HepG2 (cell line): ENCODE data around the gene STK32C. TPM values are rescaled to one million over a fixed set of nuclear protein-coding genes. Genes with fewer than 3 reads are reported as not detected.

Source experiments
- ATAC-seq: fragments of 200-7000 bp; cut with Tn5 transposase; 3 replicates; pipeline ENCODE4 v1.9.1; 2020; ENCODE audit warnings: mild to moderate bottlenecking, moderate library complexity
- BruUV-seq: library from RNA; stranded (reverse); fragments of 400-500 nt; replicated peaks from 2 replicates; lab custom pipeline; 2021; lab: Mats Ljungman, UMichigan
- CTCF ChIA-PET: fragments of 300-600 bp; formaldehyde crosslinking; extraction: SDS; loops from one replicate; lab custom pipeline; 2021; ENCODE audit warnings: low total read pairs, inconsistent platforms, low intra/inter-chr PET ratio; lab: Yijun Ruan, JAX
- POLR2A ChIA-PET: fragments of 350-600 bp; sonication (Branson Sonifier 250); formaldehyde crosslinking; loops from one replicate; lab custom pipeline; 2020; ENCODE audit warnings: antibody characterized with exemption, inconsistent platforms; lab: Yijun Ruan, JAX
- DNase-seq: peaks from one replicate; pipeline ENCODE4 v3.0.0-alpha.2; 2015; ENCODE audit warnings: low spot score
- FAIRE-seq: peaks from 3 replicates; lab custom pipeline; 2011; peaks lifted over from hg19 to GRCh38; lab: Jason Lieb, UNC
- H2AFZ ChIP-seq: one replicate; pipeline ENCODE4 v1.6.1; 2011; ENCODE audit warnings: low read length, inconsistent platforms
- H3K27ac ChIP-seq: fragments of 300-600 bp; 3 replicates; pipeline ENCODE4 v1.8.0; 2011; ENCODE audit warnings: mixed run types, mild to moderate bottlenecking, mixed read lengths, low read length, inconsistent platforms; ENCODE audit not compliant: insufficient read depth; ENCODE audit errors: extremely low read length
- H3K27me3 ChIP-seq, 2 experiments: fragments of 200-600 bp in 1 of 2; 2 replicates in 1 of 2; 3 replicates in 1 of 2; pipeline versions ENCODE4 v1.6.0 to v1.8.0; 2011; ENCODE audit warnings: low read length in 2 of 2, mild to moderate bottlenecking in 2 of 2, moderate library complexity in 2 of 2, inconsistent platforms in 1 of 2; ENCODE audit not compliant: insufficient read depth in 2 of 2, control insufficient read depth in 1 of 2
- H3K36me3 ChIP-seq, 2 experiments: fragments of 200-600 bp in 1 of 2; replicated peaks in 1 of 2; 2 replicates in 1 of 2; 3 replicates in 1 of 2; pipeline versions ENCODE4 v1.5.1 to v1.8.0; 2011; ENCODE audit warnings: low read length in 2 of 2, inconsistent platforms in 1 of 2; ENCODE audit not compliant: insufficient read depth in 2 of 2, control insufficient read depth in 1 of 2
- H3K4me1 ChIP-seq: 2 replicates; pipeline ENCODE4 v1.5.1; 2012; ENCODE audit warnings: low read length, inconsistent platforms; ENCODE audit not compliant: insufficient read depth
- H3K4me2 ChIP-seq: 2 replicates; pipeline ENCODE4 v1.6.0; 2011; ENCODE audit warnings: low read depth, low read length, inconsistent platforms
- H3K4me3 ChIP-seq, 3 experiments: fragments of 200-600 bp in 1 of 3; sonication (generic), shearing (Covaris generic) in 1 of 3; replicated peaks in 1 of 3; 2 replicates each; pipeline ENCODE4 v1.5.1; 2011 to 2016; ENCODE audit warnings: low read length in 3 of 3, inconsistent platforms in 2 of 3, low read depth in 2 of 3, mild to moderate bottlenecking in 2 of 3, control low read depth in 1 of 3, mixed read lengths in 1 of 3; ENCODE audit not compliant: insufficient read depth in 1 of 3
- H3K79me2 ChIP-seq: one replicate; pipeline ENCODE4 v1.6.1; 2011; ENCODE audit warnings: low read length, inconsistent platforms; ENCODE audit not compliant: insufficient read depth
- H3K9ac ChIP-seq: 2 replicates; pipeline ENCODE4 v1.6.0; 2011; ENCODE audit warnings: mild to moderate bottlenecking, low read depth, low read length, inconsistent platforms; ENCODE audit not compliant: insufficient read depth
- H3K9me3 ChIP-seq: 2 replicates; pipeline ENCODE4 v1.5.1; 2012; ENCODE audit warnings: mild to moderate bottlenecking, low read length
- H4K20me1 ChIP-seq: 2 replicates; pipeline ENCODE4 v1.6.0; 2011; ENCODE audit warnings: inconsistent platforms, mild to moderate bottlenecking, low read length, moderate library complexity; ENCODE audit not compliant: insufficient read depth
- MED1 ChIP-seq: sonication (generic); formaldehyde crosslinking; IDR thresholded peaks from 2 replicates; pipeline ENCODE4 v1.4.0; 2020; ENCODE audit warnings: missing genetic modification reagents
- MED8 ChIP-seq: sonication (generic); formaldehyde crosslinking; IDR thresholded peaks from 2 replicates; pipeline ENCODE4 v1.8.1; 2023; ENCODE audit warnings: mild to moderate bottlenecking, missing genetic modification reagents; ENCODE audit not compliant: insufficient replicate concordance
- NFKB2 ChIP-seq: sonication (generic); formaldehyde crosslinking; IDR thresholded peaks from 2 replicates; pipeline ENCODE4 v1.4.0; 2020; ENCODE audit warnings: missing genetic modification reagents, borderline replicate concordance
- NR1H2 ChIP-seq: sonication (generic); formaldehyde crosslinking; IDR thresholded peaks from 2 replicates; pipeline ENCODE4 v1.8.1; 2022; ENCODE audit warnings: low read depth, missing genetic modification reagents, borderline replicate concordance
- RELA ChIP-seq: sonication (generic); formaldehyde crosslinking; IDR thresholded peaks from 2 replicates; pipeline ENCODE4 v1.4.0; 2020; ENCODE audit warnings: missing genetic modification reagents
- ZFX ChIP-seq: sonication (generic); formaldehyde crosslinking; IDR thresholded peaks from 2 replicates; pipeline ENCODE4 v1.4.0; 2020; ENCODE audit warnings: mild to moderate bottlenecking, low read depth, missing genetic modification reagents, moderate library complexity
- ZIK1 ChIP-seq: sonication (generic); formaldehyde crosslinking; IDR thresholded peaks from 2 replicates; pipeline ENCODE4 v1.5.0; 2020; ENCODE audit warnings: mild to moderate bottlenecking, low read depth, missing genetic modification reagents, borderline replicate concordance
- ZMYM4 ChIP-seq: sonication (generic); formaldehyde crosslinking; IDR thresholded peaks from 2 replicates; pipeline ENCODE4 v1.8.1; 2023; ENCODE audit warnings: mild to moderate bottlenecking, missing genetic modification reagents
- ZNF446 ChIP-seq: sonication (generic); formaldehyde crosslinking; IDR thresholded peaks from 2 replicates; pipeline ENCODE4 v1.5.0; 2020; ENCODE audit warnings: mild to moderate bottlenecking, missing genetic modification reagents
- ZZZ3 ChIP-seq: sonication (generic); formaldehyde crosslinking; IDR thresholded peaks from 2 replicates; pipeline ENCODE4 v1.4.0; 2020; ENCODE audit warnings: missing genetic modification reagents, mild to moderate bottlenecking, borderline replicate concordance
- WGBS: methylation state at CpG from one replicate; pipeline ENCODE4 v1.1.6; 2017; ENCODE audit warnings: low lambda C conversion rate; 5-methylcytosine and 5-hydroxymethylcytosine counted together
- in situ Hi-C: cut with HindIII; loops from 2 replicates; pipeline ENCODE4 v1.10.0; 2017; ENCODE audit warnings: low pct_unique_long_range_greater_than_20kb; ENCODE audit not compliant: extremely low pct_ligation_motif_present
- intact Hi-C: fragments of 100-400 bp; cut with micrococcal nuclease; formaldehyde crosslinking; loops from one replicate; pipeline ENCODE4 v1.10.0; 2022; ENCODE audit not compliant: unreplicated experiment
- polyA plus RNA-seq, 8 experiments: library from polyadenylated mRNA; depleted of rRNA in 3 of 8; stranded (reverse) in 7 of 8; unstranded in 1 of 8; fragments of >200 nt; fragmentation: Illumina TruSeq in 4 of 8; extraction: Trizol in 4 of 8; gene quantifications; 2 replicates each; pipeline versions ENCODE4 v1.2.1 to v1.2.3, GENCODE V29; 2011 to 2016; ENCODE audit warnings: low read depth in 4 of 8, missing spikeins in 1 of 8, mixed read lengths in 1 of 8; ENCODE audit not compliant: insufficient read depth in 1 of 8
- total RNA-seq, 5 experiments: library from RNA; depleted of rRNA; stranded (reverse); fragments of >200 nt; fragmentation: Illumina TruSeq; extraction: Trizol; gene quantifications; 2 replicates each; pipeline ENCODE4 v1.2.3, GENCODE V29; 2016; ENCODE audit warnings: low read depth in 1 of 5
- TF ChIP-seq, protein P1 (sequence below): sonication (generic); formaldehyde crosslinking; IDR thresholded peaks from 2 replicates; pipeline ENCODE4 v1.9.0; 2022; ENCODE audit warnings: low read depth, missing genetic modification reagents
- TF ChIP-seq, protein P2 (sequence below): sonication (generic); formaldehyde crosslinking; IDR thresholded peaks from 2 replicates; pipeline ENCODE4 v1.4.0; 2020; ENCODE audit warnings: mild to moderate bottlenecking, missing genetic modification reagents
- TF ChIP-seq, protein P3 (sequence below): sonication (generic); formaldehyde crosslinking; IDR thresholded peaks from 2 replicates; pipeline ENCODE4 v1.5.0; 2020; ENCODE audit warnings: mild to moderate bottlenecking, missing genetic modification reagents, borderline replicate concordance
- TF ChIP-seq, protein P4 (sequence below): sonication (generic); formaldehyde crosslinking; IDR thresholded peaks from 2 replicates; pipeline ENCODE4 v1.5.0; 2020; ENCODE audit warnings: missing genetic modification reagents
- TF ChIP-seq, protein P5 (sequence below): sonication (generic); formaldehyde crosslinking; IDR thresholded peaks from 2 replicates; pipeline ENCODE4 v1.9.0; 2021; ENCODE audit warnings: missing genetic modification reagents, mild to moderate bottlenecking, borderline replicate concordance

STK32C gene
- total and polyA plus RNA-seq, 2 of the 13 experiments (the other 11 are each of a cell fraction or from before 2014, with no cell fraction given): 10.9 to 19.4 TPM

DNA sequence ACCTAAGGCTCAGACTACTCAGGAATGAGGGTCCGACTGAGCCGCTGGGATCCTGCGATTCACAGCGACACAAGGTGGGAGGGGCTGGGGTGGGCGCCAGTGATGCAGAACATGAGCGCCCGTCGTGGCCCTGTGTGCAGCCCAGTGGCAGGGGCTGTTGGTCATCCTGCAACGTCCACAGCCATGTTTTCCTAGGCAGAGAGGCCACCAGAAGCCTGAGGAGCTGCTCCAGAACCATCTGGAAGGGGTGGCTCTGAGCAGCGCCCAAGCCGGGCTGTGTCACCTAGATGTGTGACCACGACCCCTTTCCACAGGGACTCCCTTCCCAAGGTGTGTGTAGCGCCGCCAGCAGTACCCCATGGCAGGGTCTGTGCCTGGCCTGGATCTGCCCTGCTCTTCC, 96.5 kb downstream of the STK32C start:
- intact Hi-C loops: no loop called here
- FAIRE-seq (no peak), ATAC-seq (no peak), DNase-seq (no peak)
- Histone ChIP-seq H3K79me2 (no peaks in the 10 kb centered on the region), H3K9me3 (no peaks in the 10 kb centered on the region; the same call in 1 of the 2 replicates), H2AFZ (no peak overlapping the region), H3K4me2 (no peak overlapping the region), H4K20me1 (no peaks in the 10 kb centered on the region), H3K4me3 (no peak overlapping the region), H3K27ac (no peak overlapping the region), H3K9ac (no peak overlapping the region), H3K4me1 (peaks cover 10% of the 10 kb centered on the region; the same call in 1 of the 2 replicates), H3K36me3 (no peaks in the 10 kb centered on the region; a peak in 1 of 5 replicates), H3K27me3 (no peaks in the 10 kb centered on the region)
- BruUV-seq: no TSS peak
- 93% methylated on average over 7 of the region's 14 CpGs for whole genome bisulfite sequencing
- ChIA-PET POLR2A (no interaction called here), CTCF (no interaction called here)
- in situ Hi-C loops: no loop called here
- TF ChIP-seq ZMYM4 (CRISPR knock-in tag) (no peak), MED8 (no peak), ZFX (CRISPR knock-in tag) (no peak), ZNF446 (CRISPR knock-in tag) (no peak), NFKB2 (no peak), RELA (CRISPR knock-in tag) (no peak), ZIK1 (CRISPR knock-in tag) (no peak), ZZZ3 (CRISPR knock-in tag) (no peak), MED1 (CRISPR knock-in tag) (no peak), NR1H2 (no peak)
- TF ChIP-seq, protein P1, sequence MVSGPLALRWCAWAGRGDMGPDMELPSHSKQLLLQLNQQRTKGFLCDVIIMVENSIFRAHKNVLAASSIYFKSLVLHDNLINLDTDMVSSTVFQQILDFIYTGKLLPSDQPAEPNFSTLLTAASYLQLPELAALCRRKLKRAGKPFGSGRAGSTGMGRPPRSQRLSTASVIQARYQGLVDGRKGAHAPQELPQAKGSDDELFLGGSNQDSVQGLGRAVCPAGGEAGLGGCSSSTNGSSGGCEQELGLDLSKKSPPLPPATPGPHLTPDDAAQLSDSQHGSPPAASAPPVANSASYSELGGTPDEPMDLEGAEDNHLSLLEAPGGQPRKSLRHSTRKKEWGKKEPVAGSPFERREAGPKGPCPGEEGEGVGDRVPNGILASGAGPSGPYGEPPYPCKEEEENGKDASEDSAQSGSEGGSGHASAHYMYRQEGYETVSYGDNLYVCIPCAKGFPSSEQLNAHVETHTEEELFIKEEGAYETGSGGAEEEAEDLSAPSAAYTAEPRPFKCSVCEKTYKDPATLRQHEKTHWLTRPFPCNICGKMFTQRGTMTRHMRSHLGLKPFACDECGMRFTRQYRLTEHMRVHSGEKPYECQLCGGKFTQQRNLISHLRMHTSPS (CRISPR knock-in tag): no peak
- TF ChIP-seq, protein P2, sequence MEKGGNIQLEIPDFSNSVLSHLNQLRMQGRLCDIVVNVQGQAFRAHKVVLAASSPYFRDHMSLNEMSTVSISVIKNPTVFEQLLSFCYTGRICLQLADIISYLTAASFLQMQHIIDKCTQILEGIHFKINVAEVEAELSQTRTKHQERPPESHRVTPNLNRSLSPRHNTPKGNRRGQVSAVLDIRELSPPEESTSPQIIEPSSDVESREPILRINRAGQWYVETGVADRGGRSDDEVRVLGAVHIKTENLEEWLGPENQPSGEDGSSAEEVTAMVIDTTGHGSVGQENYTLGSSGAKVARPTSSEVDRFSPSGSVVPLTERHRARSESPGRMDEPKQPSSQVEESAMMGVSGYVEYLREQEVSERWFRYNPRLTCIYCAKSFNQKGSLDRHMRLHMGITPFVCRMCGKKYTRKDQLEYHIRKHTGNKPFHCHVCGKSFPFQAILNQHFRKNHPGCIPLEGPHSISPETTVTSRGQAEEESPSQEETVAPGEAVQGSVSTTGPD (CRISPR knock-in tag): no peak
- TF ChIP-seq, protein P3, sequence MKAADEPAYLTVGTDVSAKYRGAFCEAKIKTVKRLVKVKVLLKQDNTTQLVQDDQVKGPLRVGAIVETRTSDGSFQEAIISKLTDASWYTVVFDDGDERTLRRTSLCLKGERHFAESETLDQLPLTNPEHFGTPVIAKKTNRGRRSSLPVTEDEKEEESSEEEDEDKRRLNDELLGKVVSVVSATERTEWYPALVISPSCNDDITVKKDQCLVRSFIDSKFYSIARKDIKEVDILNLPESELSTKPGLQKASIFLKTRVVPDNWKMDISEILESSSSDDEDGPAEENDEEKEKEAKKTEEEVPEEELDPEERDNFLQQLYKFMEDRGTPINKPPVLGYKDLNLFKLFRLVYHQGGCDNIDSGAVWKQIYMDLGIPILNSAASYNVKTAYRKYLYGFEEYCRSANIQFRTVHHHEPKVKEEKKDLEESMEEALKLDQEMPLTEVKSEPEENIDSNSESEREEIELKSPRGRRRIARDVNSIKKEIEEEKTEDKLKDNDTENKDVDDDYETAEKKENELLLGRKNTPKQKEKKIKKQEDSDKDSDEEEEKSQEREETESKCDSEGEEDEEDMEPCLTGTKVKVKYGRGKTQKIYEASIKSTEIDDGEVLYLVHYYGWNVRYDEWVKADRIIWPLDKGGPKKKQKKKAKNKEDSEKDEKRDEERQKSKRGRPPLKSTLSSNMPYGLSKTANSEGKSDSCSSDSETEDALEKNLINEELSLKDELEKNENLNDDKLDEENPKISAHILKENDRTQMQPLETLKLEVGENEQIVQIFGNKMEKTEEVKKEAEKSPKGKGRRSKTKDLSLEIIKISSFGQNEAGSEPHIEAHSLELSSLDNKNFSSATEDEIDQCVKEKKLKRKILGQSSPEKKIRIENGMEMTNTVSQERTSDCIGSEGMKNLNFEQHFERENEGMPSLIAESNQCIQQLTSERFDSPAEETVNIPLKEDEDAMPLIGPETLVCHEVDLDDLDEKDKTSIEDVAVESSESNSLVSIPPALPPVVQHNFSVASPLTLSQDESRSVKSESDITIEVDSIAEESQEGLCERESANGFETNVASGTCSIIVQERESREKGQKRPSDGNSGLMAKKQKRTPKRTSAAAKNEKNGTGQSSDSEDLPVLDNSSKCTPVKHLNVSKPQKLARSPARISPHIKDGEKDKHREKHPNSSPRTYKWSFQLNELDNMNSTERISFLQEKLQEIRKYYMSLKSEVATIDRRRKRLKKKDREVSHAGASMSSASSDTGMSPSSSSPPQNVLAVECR (CRISPR knock-in tag): no peak
- TF ChIP-seq, protein P4, sequence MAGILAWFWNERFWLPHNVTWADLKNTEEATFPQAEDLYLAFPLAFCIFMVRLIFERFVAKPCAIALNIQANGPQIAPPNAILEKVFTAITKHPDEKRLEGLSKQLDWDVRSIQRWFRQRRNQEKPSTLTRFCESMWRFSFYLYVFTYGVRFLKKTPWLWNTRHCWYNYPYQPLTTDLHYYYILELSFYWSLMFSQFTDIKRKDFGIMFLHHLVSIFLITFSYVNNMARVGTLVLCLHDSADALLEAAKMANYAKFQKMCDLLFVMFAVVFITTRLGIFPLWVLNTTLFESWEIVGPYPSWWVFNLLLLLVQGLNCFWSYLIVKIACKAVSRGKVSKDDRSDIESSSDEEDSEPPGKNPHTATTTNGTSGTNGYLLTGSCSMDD: no peak
- TF ChIP-seq, protein P5, sequence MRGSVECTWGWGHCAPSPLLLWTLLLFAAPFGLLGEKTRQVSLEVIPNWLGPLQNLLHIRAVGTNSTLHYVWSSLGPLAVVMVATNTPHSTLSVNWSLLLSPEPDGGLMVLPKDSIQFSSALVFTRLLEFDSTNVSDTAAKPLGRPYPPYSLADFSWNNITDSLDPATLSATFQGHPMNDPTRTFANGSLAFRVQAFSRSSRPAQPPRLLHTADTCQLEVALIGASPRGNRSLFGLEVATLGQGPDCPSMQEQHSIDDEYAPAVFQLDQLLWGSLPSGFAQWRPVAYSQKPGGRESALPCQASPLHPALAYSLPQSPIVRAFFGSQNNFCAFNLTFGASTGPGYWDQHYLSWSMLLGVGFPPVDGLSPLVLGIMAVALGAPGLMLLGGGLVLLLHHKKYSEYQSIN (CRISPR knock-in tag): no peak
